NCI-H2107 treated with DMSO at 0.1 percent for 48 hours (cell line): ENCODE data around the gene HMX1.

ENCODE experiments used
- DNase-seq: peaks from one replicate; lab custom pipeline; 2025; ENCODE audit not compliant: unreplicated experiment; lab: John Stamatoyannopoulos, UW

The HMX1 gene

DNA sequence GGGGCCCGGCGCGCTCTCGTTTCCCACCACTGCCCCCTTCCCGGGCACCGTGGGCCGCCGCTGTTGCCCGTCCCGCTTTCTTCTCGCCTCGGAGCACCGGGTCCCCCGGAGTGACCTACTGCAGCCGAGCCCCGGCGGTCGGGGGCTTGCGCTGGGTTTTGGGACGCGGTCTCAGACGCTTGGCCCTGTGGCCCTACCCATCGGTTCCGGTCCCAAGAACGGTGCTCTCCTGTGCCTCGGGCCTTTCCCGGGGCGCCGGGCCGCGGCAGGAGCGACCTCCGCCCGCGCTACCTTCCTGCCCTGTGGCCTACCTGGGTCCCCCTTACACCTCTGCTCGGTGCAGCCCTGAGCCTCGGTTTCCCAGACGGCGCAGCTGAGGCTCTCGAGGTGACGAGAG lies 21.6 kb upstream of the HMX1 start:
- no peak for DNase-seq

DNA sequence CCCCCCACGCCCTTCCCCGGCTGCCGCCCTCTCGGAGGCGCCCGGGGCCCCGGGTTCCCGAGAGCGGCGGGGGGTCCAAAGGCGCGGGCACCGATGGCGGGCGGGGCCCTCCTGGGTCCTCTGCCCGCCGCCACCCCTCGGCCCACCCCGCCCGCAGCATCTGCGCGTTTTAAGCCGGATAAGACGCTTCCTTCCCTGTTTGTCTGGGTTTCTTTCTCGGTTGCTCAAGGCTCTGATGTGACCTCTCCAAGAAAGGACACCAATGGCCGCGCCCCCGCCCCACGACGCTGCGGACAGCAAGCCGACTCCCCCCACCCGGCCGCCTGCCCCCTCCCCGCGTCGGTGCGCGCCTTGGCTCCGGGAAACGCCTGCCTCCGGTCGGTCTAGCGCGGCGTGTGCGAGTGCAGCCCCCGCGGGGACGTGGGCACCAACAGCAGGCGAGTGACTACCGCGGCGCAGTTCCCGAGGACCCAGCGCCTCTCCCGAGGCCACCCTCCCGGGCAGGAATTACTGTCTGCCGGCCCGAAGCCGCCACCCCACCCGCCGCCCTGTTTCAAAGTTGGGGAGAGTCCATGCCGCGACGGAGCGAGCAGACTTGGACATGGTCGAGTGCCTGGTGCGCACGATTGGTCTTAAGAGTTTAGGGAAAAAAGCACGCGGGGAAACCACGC lies 21.1 kb upstream of the HMX1 start:
- DNase-seq = no peak

DNA sequence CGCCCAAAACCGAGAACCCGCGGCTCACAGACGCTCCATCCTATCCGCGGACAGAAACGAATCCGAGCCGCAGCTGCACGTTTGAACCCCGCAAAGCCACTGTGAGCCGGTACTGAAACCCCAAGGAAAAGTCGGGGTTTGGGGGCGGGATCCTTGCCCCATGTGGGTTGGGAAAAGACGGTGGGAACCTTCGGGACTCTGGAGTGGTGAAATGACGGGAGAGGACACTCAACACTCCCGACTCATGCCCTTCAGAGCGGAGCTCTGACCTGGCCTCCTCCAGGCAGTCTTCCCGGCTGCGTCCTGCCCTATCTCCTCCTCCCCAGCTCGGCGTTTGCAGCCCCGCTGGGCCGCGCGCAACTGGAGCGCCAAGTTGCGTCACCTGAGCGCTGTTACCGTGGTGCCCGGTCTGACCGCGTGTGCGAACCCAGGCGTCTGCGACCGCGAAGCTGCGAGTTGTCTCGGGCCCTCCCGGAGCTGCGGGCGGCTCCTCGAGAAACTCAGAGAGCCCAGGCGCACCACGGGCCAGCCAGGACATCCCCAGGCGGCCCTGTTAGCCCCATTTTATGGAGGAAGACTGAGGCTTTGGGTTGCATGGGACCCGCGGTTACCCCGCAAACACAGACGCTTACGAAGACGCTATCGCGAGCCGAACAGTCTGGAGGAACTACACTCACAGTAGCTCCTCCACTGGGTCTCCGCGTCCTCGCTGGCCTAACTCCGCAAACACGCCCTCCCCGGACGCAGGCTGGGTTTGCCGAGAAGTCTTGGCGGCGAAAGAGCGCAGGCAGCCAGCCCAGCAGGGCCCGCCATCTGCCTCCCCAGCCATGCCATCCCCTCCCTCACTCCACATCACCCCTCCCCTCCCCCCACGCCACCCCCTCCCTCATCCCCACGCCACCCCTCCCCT lies 20.3 kb upstream of the HMX1 start:
- no peak for DNase-seq

DNA sequence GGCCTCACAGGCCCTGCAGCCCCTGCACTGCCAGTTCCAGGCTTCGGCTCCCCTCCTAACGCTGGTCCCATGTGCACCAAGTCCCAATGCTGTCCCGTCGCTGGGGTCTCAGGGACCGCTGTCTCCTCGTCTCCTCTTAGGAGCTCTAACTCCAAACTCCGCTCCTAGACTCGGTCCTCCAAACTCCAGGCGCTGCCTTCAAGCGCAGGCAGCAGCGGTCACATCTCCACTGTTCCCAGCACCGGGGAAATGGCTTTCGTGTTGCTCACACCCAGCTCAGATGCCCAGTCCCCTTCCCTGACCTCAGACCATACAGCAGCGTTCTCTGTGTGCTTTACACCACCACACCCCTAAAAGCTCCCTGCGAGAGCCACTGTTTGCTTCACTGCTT lies 19.6 kb upstream of the HMX1 start:
- no peak for DNase-seq

DNA sequence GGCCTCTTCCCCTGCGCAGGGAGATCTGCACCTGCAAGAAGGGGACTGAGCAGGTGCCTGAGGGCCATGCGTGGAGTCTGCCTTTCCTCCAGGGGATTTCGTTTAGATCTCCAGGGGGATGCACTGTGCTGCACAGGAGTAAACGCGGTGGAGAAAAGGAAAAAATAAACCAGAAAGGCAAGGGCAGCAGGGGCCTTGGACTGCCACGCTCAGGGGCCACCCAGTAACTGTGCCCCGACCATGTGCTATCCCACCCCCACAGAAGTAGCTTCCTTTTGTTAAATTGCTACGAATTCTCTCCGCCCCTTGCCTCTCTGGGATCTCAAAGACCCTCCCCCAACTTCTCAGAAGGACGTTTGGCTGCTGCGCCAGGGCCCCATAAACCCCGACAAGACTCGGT lies 17.2 kb upstream of the HMX1 start:
- DNase-seq = no peak

DNA sequence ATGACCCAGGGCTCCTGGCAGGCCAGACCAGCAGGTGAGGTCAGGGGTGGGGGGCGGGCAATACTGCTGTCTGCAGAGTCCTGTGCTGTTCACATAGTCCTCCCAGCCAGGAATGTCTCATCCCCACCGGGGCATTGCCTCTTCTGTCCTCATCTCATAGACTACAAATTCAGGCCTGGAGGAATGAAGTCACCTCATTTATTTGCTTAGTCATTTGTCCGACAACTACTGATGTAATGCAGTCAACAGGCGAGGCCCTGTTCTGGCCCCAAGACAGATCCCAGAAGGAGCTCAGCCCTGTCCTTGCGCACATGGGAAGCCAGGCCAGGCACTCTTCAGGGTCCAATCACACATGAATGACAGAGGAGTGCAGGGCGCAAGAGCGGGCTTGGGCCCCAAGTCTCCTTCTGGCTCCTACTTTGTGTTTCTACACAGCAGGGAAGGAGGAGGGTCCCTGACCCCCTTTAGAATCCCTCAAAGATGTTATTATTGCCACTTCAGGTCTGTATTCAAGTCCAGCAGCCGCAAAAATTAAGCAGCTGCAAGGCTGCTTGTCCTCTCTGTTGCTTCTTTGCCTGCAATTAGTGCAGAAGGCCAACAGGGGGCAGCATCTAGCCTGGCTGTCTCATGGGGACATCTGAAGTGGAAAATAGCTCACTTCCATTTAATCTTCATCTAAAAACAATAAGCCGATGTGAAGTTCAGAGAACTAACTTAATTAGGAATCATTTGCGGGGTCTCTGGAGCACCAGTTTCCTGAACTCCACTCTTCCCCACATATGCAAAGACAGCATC lies 15.2 kb upstream of the HMX1 start:
- no peak for DNase-seq

DNA sequence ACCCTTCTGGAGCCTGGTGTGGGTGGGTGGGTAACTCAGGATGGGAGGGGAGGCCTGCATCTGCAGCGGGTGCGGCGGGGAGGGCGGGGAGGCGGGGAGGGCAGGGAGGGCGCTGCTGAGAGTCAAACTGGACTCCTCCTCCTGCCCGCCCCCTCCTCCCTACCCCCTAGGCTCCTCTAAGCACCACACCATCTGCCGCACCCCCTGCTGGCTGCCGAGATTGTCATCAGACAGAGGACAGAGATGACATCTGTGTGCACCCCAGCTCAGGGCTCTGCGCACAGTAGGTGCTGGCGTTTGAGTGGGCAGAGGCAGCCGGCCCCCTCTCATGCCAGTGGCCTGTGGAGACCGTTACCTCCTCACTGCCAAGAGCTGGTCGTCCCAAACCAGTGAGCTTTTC lies 10.6 kb upstream of the HMX1 start:
- DNase-seq = no peak

DNA sequence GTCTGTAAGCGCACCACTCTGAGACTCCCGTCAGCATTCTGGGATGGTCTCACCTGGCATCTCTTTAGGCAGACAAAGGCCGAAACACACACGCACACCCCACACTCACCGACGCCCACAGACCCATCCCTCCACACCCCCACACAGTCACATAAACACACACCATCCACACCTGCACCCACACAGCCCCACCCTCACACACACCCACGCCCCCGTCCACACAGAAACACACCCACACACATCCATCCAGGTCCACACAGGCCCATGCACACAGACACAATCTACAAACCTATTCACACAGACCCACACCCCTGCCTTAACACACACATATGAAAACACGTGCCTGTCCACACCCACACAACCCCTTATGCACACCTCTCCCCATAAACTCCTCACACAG lies 9.2 kb upstream of the HMX1 start:
- DNase-seq = no peak

DNA sequence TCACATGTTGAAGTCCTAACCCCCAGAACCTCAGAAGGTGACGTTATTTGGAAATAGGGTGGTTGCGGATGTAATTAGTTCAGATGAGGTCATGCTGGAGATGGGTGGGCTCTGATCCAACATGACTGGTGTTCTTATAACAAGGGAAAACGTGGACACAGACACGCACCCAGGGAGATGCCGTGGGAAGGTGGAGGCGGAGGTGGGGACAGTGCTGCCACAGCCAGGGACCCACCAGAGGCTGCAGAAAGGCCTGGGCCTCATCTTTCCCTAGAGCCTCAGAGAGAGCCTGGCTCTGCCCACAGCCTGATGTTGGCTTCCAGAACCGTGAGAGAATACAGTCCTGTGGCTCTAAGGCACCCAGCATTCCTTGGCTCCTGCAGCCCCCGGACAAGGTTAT lies 7.9 kb upstream of the HMX1 start:
- no peak for DNase-seq

DNA sequence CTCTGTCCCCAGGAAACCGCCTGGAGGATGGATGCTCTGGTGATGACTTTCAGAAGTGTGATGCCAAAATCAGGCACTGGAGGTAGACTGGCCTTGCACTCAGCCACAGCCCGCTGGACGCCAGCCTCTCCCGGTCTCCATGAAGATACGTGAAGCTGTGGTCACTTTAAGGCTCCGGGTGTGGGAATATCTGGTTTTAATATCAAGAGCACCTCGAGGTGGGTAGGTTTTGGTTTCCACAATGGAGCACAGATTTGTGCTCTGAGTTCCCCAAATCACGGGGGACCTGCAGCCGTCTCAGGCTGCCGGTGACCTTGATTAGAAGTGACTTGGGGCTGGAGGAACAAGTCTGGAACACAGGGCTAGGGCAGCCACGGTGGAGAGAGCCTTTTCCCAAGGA lies 6.8 kb upstream of the HMX1 start:
- DNase-seq = no peak

DNA sequence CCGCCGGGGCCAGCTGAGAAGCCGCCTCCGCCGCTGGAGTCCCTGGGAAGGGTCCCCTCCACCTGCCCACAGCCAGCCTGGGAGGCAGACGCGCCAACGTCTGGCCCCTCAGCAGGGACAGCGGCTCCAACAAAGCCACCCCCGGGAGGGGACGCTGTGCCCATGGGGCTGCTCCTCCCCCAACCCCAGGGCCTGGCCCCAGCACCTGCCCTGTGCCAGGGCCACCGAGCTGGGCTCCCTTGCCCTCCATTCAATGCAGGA lies 6.1 kb upstream of the HMX1 start:
- no peak for DNase-seq

DNA sequence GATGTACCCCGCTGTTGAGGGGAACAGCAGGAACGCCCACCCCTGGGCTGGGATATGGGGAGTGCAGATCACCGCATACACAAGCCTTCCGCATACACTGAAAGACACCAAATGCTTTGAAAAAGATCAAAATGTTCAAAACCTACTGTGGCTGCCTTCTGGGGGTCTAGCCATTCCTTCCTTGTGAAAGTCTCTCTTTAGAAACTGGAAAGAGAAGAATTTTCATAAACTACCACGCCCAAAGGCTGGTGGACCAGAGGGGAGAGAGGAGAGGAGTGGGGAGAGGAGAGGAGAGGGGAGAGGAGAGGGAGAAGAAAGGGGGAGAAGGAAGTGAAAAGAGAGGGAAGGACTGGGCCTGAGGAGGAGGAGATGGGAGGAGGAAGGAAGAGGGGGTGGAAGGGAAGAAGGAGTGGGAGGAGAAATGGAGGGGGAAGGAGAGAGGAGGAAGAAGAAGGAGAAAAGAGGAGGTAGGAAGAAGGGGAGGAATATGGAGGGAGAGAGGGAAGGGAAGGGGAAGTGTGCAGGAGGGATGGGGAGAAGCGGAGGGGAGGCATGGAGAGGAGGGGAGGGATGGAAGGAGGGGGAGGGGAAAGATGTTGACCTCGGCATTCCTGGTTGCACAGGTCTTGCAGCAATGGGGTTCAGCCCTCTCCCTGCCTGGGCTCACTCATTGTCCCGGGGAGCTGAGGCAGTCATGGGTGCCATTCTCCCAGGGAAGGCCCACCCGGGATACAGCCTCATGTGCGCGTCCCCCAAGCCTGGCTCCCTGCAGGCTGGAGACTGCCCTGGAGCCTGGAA lies 5.5 kb upstream of the HMX1 start:
- no peak for DNase-seq

DNA sequence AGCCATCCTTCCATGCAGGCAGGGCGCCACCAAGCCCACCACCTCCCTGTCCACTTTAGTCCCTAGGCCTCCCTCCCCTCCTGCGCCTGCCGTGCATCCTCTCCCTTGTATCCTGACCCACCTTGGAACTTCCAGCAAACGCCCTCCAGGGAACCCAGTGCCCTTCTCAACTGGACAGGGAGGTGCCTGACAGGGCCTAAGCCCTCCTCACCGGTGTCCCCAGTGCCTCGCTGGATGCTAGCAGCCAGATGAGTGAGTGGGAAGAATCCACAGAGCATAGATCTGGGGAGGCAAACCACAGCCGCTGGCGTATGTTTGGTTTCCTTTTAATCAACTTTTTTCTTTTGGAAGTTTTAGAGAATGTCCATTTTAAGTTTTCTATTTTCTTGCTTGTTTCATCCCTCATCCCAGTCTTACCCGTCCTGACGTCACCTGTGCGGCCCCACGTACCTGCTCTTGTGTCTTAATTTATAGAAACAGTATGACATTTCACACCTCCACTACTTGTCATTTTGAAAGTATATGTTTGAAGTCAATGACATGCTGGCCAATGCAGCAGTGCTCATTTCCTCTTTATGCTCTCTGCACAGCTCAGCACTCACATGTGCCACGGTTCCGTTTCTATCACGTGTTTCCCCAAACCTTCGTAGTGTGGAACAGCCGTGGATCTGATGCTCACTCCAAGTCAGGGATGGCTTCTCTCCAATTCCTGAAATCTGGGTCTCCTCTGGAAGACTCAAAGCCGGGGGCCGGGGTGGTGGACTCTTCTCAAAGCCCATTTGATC lies 3.4 kb upstream of the HMX1 start:
- no peak for DNase-seq

DNA sequence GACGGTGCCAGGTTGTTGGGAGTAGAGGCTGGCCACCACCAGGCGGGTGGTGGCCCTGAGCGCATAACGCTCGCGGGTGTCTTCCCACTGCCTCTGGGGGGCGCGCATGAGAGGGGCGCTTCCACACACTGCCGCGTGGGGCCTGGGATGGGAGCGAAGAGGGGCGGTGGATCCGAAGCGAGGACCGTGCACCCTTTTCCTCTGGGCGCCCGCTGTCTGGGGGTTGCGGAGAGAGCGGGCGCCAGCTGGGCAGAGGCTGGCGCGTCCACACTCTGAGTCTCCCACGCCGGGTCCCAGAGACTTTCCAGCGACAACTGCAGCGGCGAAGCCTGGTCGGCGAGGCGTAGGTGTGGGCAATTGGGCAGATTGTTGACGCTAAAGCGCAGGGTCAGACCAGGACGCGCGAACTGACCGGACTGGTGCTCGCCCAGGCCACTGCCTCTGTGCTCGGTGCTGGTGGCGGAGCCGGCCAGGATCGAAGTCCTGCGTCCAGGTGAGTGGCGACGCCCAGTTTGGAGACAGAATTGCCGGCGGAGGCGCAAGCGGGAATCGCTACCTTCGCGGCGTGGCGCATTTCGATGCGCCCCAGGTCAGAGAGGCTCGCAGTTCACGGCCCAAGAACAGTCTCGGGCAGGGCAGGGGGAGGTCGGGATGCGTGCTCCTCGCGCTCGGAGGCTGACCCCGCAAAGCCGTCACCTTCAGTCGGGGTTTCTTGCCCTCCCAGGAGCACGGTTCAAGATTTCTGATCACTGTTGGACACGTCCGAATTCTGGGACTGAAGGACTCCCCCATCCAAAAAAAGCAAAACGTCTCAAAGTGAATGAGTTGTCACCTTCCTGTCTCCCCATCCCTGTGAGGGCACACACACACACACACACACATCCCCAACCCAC lies 2.6 kb upstream of the HMX1 start:
- no peak for DNase-seq

DNA sequence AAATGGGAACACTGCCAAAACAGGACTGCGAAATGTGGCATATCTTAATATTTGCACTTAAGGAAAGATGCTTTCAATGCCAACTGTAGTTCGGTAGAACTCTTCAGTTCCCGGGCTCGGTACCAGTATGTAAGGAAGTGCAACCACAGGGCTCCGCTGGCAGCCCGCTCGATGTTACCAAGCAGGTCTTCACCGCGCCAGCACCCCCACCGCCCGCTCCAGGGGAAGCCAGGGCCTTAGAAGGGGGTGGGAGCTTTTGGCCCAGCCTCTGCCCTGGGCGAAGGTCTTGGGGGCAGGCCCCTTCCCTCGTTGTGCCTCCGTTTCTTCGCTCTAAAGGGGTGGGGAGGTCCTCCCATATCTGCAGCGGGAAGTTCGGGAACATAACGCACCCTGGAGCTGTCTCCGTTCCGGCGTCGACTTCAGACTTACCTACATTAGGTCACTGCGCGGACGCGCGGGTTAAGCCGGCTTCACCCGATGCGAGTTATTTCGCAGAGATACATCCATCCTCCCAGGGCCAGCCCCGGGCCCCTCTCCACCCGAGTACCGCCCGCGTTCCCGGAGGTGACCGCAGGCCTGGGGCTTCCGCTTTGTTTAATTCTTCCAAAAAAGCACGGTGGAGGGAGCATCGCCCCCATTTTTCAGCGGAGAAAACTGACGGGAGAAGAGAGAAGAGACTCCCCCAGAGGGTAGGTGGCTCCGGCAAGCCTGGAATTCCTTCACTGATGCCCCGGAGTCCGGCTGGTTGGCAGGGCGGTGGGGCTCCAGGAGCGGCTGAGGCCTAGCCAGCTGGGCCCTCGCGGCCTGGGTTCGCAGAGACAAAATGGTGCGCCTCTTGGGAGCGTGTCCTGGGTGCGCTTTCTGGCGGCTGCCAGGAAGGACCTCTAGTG lies 1.0 kb upstream of the HMX1 start:
- DNase-seq = no peak

DNA sequence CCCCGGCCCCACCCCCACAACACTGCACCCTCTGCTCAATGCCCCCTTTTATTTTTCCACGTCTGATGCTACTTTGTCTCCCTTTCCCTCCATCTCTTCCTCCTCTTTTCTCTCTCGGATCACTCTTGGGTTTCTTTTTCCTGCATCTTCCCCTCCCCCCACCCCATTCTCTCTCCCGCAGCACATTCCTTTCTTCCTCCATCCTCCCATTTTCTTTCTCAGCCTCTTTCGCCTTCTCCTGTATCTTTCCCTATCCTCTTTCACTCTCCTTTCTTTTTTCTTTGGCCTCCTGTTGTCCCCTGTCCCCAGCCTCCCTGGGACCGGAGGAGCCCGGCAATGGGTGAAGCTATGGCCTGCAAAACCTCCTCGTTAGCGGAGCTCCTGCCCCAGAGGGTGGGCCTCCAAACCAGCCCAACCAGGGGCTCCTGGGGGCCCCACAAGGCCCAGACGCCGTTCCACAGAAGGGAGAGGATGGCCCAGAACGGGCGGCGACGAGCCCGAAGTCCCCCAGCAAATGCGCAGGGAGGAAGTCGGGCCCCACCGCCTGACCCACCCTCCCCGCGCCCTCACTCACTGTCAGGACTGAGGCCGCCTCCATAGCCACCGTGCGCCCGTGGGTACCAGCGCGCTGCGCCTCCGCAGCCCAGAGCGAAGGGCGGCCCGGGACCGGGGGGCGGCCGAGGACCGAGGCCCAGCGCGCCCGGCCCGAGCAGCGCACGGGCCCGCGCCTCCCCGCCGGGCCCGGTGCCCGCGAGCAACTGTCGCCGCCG lies 807 bp downstream of the HMX1 start:
- DNase-seq = no peak

DNA sequence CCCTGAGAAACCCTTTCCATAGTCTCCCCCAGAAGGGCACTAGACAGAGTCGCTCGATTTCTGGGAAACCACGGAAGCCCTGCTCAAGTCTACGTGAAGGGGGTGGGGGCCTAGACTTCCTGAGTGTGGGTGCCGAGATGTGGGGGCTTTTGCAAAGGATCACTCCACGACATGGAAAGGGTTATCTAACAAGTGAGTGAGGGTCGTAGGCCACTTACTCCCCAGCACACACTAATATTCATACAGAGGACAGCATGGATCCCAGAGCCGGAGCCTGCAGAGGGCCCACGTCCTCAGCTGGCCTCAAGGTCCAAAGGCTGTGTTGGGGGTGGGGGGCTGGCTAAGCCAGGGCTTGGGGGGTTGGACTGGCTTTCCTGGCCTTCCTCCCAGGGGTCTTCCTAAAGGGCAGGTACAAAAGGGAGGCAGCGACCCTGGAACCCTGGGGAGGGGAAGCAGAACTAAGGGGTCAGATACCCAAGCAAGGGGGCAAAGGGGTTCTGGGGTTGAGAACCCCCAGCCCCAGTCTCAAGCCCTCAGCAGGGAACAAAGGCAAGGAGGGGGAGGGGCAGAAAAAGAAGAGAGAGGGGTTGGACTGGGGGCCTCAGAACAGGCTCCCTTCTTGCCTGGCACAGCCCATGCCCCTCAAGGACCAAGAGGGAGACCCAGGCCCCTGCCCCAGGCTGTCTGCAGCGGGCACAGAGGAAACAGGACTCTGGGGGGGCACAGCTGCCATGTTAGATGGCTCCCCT lies 1.6 kb downstream of the HMX1 start:
- no peak for DNase-seq
